Measurements from ENCODE around the gene PRAMEF1.

DNA sequence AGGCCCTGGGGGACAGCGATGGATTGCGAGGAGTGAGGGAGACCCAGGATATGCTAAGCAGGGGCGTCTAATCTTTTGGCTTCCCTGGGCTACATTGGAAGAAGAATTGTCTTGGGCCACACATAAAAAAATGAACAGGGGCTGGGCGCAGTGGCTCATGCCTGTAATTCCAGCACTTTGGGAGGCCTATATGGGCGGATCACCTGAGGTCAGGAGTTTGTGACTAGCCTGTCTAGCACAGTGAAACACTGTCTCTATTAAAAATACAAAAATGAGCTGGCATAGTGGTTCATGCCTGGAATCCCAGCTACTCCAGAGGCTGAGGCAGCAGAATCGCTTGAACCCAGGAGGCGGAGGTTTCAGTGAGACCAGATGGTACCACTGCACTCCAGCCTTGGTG is 28.4 kb upstream of the PRAMEF1 start:
- TF ChIP-seq POLR2A (IDR thresholded peaks at IDR 0.05; ENCODE audit: low read length): no peak
- no peak for TF ChIP-seq GATA1 (IDR thresholded peaks at IDR 0.05; ENCODE audit: low read depth, low read length)
